Measurements from ENCODE around the gene NKAP. TPM values are rescaled to one million over a fixed set of nuclear protein-coding genes. Genes with fewer than 3 reads are reported as not detected.

The NKAP gene
- total and polyA plus RNA-seq, 2 of the 8 experiments (the other 6 are each of a cell fraction or from before 2014, with no cell fraction given): 2.8 to 7.1 TPM

- 80% methylated on average over 3 of the region's 3 CpGs; no CpG with 5 or more reads in 1 of the 2 experiments for WGBS, 2 experiments (ENCODE audit: extremely low coverage in 1 of 2, insufficient coverage in 1 of 2, insufficient read length in 1 of 2, insufficient replicate concordance in 2 of 2, low coverage in 1 of 2, low lambda C conversion rate in 2 of 2, missing lambda C conversion rate in 1 of 2)
- no peak overlapping the region for H3K23ac ChIP-seq (ENCODE audit: insufficient read length)
- no peak overlapping the region for H4K8ac ChIP-seq (ENCODE audit: extremely low read depth, insufficient read depth, low read length)
- H3K18ac ChIP-seq (ENCODE audit: extremely low read depth, low read length): no peak overlapping the region
- H4K5ac ChIP-seq (ENCODE audit: insufficient read length, low read depth, low read length): no peak overlapping the region
- no peak overlapping the region for H2BK20ac ChIP-seq (ENCODE audit: low read length)
- H3K36me3 ChIP-seq (ENCODE audit: control insufficient read depth in 2 of 4, insufficient read depth in 4 of 4, low read length in 3 of 4): no peaks in the 10 kb centered on the region
- no peak overlapping the region for H3K4ac ChIP-seq (replicated peaks; ENCODE audit: insufficient read length, low read depth, low read length)
- no peak overlapping the region for H2BK12ac ChIP-seq (ENCODE audit: low read depth, low read length)
- FAIRE-seq: no peak
- TF ChIP-seq BRCA1 (IDR thresholded peaks at IDR 0.05; ENCODE audit: low read depth, low read length): no peak
- TF ChIP-seq, protein P1, sequence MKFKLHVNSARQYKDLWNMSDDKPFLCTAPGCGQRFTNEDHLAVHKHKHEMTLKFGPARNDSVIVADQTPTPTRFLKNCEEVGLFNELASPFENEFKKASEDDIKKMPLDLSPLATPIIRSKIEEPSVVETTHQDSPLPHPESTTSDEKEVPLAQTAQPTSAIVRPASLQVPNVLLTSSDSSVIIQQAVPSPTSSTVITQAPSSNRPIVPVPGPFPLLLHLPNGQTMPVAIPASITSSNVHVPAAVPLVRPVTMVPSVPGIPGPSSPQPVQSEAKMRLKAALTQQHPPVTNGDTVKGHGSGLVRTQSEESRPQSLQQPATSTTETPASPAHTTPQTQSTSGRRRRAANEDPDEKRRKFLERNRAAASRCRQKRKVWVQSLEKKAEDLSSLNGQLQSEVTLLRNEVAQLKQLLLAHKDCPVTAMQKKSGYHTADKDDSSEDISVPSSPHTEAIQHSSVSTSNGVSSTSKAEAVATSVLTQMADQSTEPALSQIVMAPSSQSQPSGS (IDR thresholded peaks at IDR 0.05; ENCODE audit: low read length): no peak
- no peak for TF ChIP-seq RNF2 (IDR thresholded peaks at IDR 0.05; ENCODE audit: borderline replicate concordance, low read depth, low read length, missing control alignments, poor library complexity, severe bottlenecking)
- no peak for TF ChIP-seq EZH2 (IDR thresholded peaks at IDR 0.05; ENCODE audit: low read depth, low read length, severe bottlenecking)
- no peak for TF ChIP-seq POLR2AphosphoS5 (IDR thresholded peaks at IDR 0.05; ENCODE audit: low read depth, low read length)
- TF ChIP-seq RBBP5 (IDR thresholded peaks at IDR 0.05; ENCODE audit: borderline replicate concordance, low read depth, low read length): no peak
- no peak for TF ChIP-seq CBX8 (IDR thresholded peaks at IDR 0.05; ENCODE audit: borderline replicate concordance, low read depth, low read length)
- TF ChIP-seq BACH1 (IDR thresholded peaks at IDR 0.05; ENCODE audit: low read length): no peak
- TF ChIP-seq CHD2 (IDR thresholded peaks at IDR 0.05; ENCODE audit: low read length): no peak
- no peak for TF ChIP-seq CHD1 (IDR thresholded peaks at IDR 0.05; ENCODE audit: low read depth, low read length)
- no peak for TF ChIP-seq SAP30 (IDR thresholded peaks at IDR 0.05; ENCODE audit: insufficient read depth, insufficient replicate concordance, low read length)
- TF ChIP-seq MAFK (IDR thresholded peaks at IDR 0.05; ENCODE audit: low read depth, low read length): no peak
- DNase-seq (ENCODE audit: low read depth in 1 of 2, low spot score in 2 of 2): no peak
- no peaks in the 10 kb centered on the region for H3K79me2 ChIP-seq (ENCODE audit: control insufficient read depth in 1 of 2, insufficient read depth in 2 of 2, low read length in 2 of 2)
- no peak overlapping the region for H3K56ac ChIP-seq (replicated peaks; ENCODE audit: insufficient read length, low read depth, low read length)
- H4K20me1 ChIP-seq (replicated peaks in 1 of 2; ENCODE audit: control insufficient read depth in 1 of 2, insufficient read depth in 2 of 2, low read length in 2 of 2): no peaks in the 10 kb centered on the region
- no peak overlapping the region for H2BK5ac ChIP-seq (ENCODE audit: low read depth, low read length)
- no peak overlapping the region for H3K4me3 ChIP-seq (ENCODE audit: extremely low read depth in 1 of 4, insufficient read depth in 2 of 4, low read depth in 3 of 4, low read length in 4 of 4)
- no peak overlapping the region for H2BK120ac ChIP-seq (replicated peaks; ENCODE audit: low read depth, low read length)
- H3K79me1 ChIP-seq (ENCODE audit: low read depth, low read length): no peaks in the 10 kb centered on the region
- CTCF ChIA-PET (ENCODE audit: partially characterized antibody): no interaction called here
- H3K4me1 ChIP-seq (replicated peaks in 1 of 4; ENCODE audit: control insufficient read depth in 3 of 4, insufficient read depth in 4 of 4, low read length in 3 of 4): no peaks in the 10 kb centered on the region
- H3K23me2 ChIP-seq (ENCODE audit: low read depth, low read length): no peaks in the 10 kb centered on the region
- no peak overlapping the region for H3K27ac ChIP-seq (ENCODE audit: low read depth, low read length)
- H3K14ac ChIP-seq (ENCODE audit: insufficient read length): no peak overlapping the region
- no peak overlapping the region for H4K91ac ChIP-seq (replicated peaks; ENCODE audit: insufficient read length, low read length)
- POLR2A ChIA-PET (ENCODE audit: partially characterized antibody): no interaction called here
- H2AFZ ChIP-seq (ENCODE audit: low read length): no peak overlapping the region
- H3K9ac ChIP-seq (replicated peaks in 1 of 4; ENCODE audit: extremely low read depth in 1 of 4, low read depth in 3 of 4, low read length in 3 of 4): no peak overlapping the region
- no peak overlapping the region for H2AK5ac ChIP-seq (ENCODE audit: low read depth, low read length)
- H3K27me3 ChIP-seq (replicated peaks in 1 of 4; ENCODE audit: control insufficient read depth in 3 of 4, extremely low read depth in 1 of 4, insufficient read depth in 3 of 4, low read length in 3 of 4): no peaks in the 10 kb centered on the region
- no peaks in the 10 kb centered on the region for H3K9me3 ChIP-seq (ENCODE audit: insufficient read depth in 2 of 2, low read depth in 1 of 2, low read length in 1 of 2)
- no peak overlapping the region for H2BK15ac ChIP-seq (ENCODE audit: low read length)
- H3K4me2 ChIP-seq (ENCODE audit: insufficient read depth in 1 of 2, low read depth in 2 of 2, low read length in 2 of 2): no peak overlapping the region
Observed at GRCh38 chrX:119954374-119954773, 10.8 kb upstream of the NKAP start.

Measured in H1 (cell line).